AG04449 (cell line): ENCODE data around the gene UNC5B.

Experiments
- CTCF ChIA-PET: fragments of 350-600 bp; formaldehyde crosslinking; extraction: SDS; loops from one replicate; lab custom pipeline; 2021; ENCODE audit warnings: antibody characterized with exemption; lab: Yijun Ruan, JAX
- POLR2A ChIA-PET: fragments of 400-600, 350-600 bp; formaldehyde crosslinking; extraction: SDS; loops from one replicate; lab custom pipeline; 2020; ENCODE audit warnings: antibody characterized with exemption, inconsistent platforms; lab: Yijun Ruan, JAX
- DNase-seq: peaks from one replicate; pipeline ENCODE4 v3.0.0-alpha.2; 2010; ENCODE audit warnings: low read depth, low spot score
- H3K4me3 ChIP-seq: 2 replicates; pipeline ENCODE4 v1.5.1; 2011; ENCODE audit warnings: low read depth, mild to moderate bottlenecking, control low read depth, low read length
- TF ChIP-seq, protein P1 (sequence below): IDR thresholded peaks from one replicate; pipeline ENCODE4 v1.5.1; 2011; ENCODE audit warnings: mild to moderate bottlenecking, moderate library complexity, low read length, control low read depth, inconsistent platforms; ENCODE audit not compliant: insufficient read depth; ENCODE audit errors: missing control alignments

The UNC5B gene

DNA sequence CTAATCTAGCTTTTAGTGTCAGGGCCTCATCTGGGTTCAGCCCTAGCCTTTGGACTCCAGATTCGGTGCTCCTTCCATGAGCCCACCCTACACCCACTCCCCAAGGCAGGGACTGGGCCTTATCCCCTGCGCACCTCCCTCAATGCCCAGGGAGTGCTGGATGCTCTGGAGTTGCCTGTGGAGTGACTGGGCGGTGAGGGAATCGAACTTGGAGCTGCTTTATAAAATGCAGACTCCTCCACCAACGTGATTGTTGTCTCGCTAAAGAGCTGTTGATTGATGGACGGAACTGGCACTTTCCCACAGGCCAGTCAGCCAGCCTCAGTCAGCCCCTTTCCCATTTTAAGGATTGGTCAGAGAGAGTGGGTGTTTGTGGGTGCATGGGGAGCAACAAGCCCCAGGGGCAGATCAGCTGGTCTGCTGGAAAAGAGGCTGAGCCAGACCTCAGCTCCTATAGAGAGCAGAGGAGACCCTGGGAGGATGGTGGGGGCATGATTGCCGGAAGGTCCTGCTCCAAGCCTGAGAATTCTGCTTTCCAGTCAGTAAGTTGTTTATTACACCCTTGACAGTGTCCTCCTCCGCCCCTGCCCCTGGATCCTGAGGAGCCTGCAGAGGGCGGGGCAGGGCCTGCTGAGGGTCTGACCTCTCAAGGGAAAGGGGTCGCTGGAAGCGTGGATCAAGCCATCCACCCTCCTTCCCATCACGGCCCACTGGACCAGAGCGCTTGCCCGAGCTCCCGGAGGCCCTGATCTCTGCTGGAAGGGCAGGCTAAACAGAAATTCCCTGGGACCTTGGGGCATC, 16.7 kb downstream of the UNC5B start:
- H3K4me3 ChIP-seq: no peak overlapping the region
- ChIA-PET CTCF (interaction anchor here (0.7 to 3.1 kb wide), 9 partner anchors 9 to 41 kb away, joined by 3 to 12 read pairs (median 4); no protein-coding TSS in a partner anchor), POLR2A (no interaction called here)
- TF ChIP-seq, protein P1, sequence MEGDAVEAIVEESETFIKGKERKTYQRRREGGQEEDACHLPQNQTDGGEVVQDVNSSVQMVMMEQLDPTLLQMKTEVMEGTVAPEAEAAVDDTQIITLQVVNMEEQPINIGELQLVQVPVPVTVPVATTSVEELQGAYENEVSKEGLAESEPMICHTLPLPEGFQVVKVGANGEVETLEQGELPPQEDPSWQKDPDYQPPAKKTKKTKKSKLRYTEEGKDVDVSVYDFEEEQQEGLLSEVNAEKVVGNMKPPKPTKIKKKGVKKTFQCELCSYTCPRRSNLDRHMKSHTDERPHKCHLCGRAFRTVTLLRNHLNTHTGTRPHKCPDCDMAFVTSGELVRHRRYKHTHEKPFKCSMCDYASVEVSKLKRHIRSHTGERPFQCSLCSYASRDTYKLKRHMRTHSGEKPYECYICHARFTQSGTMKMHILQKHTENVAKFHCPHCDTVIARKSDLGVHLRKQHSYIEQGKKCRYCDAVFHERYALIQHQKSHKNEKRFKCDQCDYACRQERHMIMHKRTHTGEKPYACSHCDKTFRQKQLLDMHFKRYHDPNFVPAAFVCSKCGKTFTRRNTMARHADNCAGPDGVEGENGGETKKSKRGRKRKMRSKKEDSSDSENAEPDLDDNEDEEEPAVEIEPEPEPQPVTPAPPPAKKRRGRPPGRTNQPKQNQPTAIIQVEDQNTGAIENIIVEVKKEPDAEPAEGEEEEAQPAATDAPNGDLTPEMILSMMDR: no peak
- no peak for DNase-seq

- ChIA-PET POLR2A (no interaction called here), CTCF (interaction anchor here (0.7 to 3.1 kb wide), 8 partner anchors 9 to 40 kb away, joined by 3 to 12 read pairs (median 4); no protein-coding TSS in a partner anchor)
- H3K4me3 ChIP-seq: no peak overlapping the region
- TF ChIP-seq, protein P1: no peak
- no peak for DNase-seq
These were observed 17.6 kb downstream of the UNC5B start for GRCh38 chr10:71229726-71230655.

GRCh38 chr10:71230656-71231025, 18.3 kb downstream of the UNC5B start:
- CTCF ChIA-PET: interaction anchor here (1.2 to 2.9 kb wide), 4 partner anchors 14 to 39 kb away, joined by 3 to 12 read pairs (median 5); no protein-coding TSS in a partner anchor
- TF ChIP-seq, protein P1: no peak
- no peak overlapping the region for H3K4me3 ChIP-seq
- no peak for DNase-seq
- POLR2A ChIA-PET: no interaction called here

GRCh38 chr10:71231206-71231605, 18.8 kb downstream of the UNC5B start:
- TF ChIP-seq, protein P1: no peak
- CTCF ChIA-PET: interaction anchor here (1.0 to 2.9 kb wide), 2 partner anchors 22 kb away, joined by 3 to 12 read pairs; no protein-coding TSS in a partner anchor
- H3K4me3 ChIP-seq: no peak overlapping the region
- no peak for DNase-seq
- POLR2A ChIA-PET: no interaction called here

- no peak for DNase-seq
These were observed 20.0 kb downstream of the UNC5B start for GRCh38 chr10:71232089-71232998.

More at GRCh38 chr10:71232089-71232998, 20.0 kb downstream of the UNC5B start:
- POLR2A ChIA-PET: no interaction called here
- no peak overlapping the region for H3K4me3 ChIP-seq
- TF ChIP-seq, protein P1: no peak
- CTCF ChIA-PET: interaction anchor here (0.8 to 10.7 kb wide), 6 partner anchors 11 to 329 kb away, joined by 3 to 98 read pairs (median 3); no protein-coding TSS in a partner anchor
